H1 (cell line): ENCODE results near the gene PSD. TPM values are rescaled to one million over a fixed set of nuclear protein-coding genes. Genes with fewer than 3 reads are reported as not detected.

Experiments used
- CTCF ChIA-PET: fragments of 300-600 bp; sonication (Branson Sonifier 250); formaldehyde crosslinking; loops from one replicate; lab custom pipeline; 2021; ENCODE audit not compliant: partially characterized antibody; lab: Charles Lee
- POLR2A ChIA-PET: fragments of 300-600 bp; sonication (Branson Sonifier 250); formaldehyde crosslinking; loops from one replicate; lab custom pipeline; 2021; ENCODE audit warnings: inconsistent platforms; ENCODE audit not compliant: partially characterized antibody; lab: Charles Lee
- DNase-seq, 2 experiments: peaks; one replicate each; pipeline versions ENCODE4 v3.0.0 to v3.0.0-alpha.2; 2010 to 2022; ENCODE audit warnings: low spot score in 2 of 2, low read depth in 1 of 2, mixed read lengths in 1 of 2
- FAIRE-seq: peaks from 2 replicates; lab custom pipeline; 2011; peaks lifted over from hg19 to GRCh38; lab: Jason Lieb, UNC
- H2AFZ ChIP-seq: 2 replicates; pipeline ENCODE4 v1.8.1; 2012; ENCODE audit warnings: low read length, inconsistent platforms
- H2AK5ac ChIP-seq: 2 replicates; pipeline ENCODE4 v1.6.1; 2013; ENCODE audit warnings: low read depth, low read length
- H2BK120ac ChIP-seq: replicated peaks from 2 replicates; pipeline ENCODE3; 2013; ENCODE audit warnings: low read depth, low read length, inconsistent platforms
- H2BK12ac ChIP-seq: 2 replicates; pipeline ENCODE4 v1.6.1; 2013; ENCODE audit warnings: low read depth, low read length
- H2BK15ac ChIP-seq: 2 replicates; pipeline ENCODE4 v1.6.1; 2013; ENCODE audit warnings: low read length
- H2BK20ac ChIP-seq: 2 replicates; pipeline ENCODE4 v1.6.1; 2013; ENCODE audit warnings: low read length
- H2BK5ac ChIP-seq: 2 replicates; pipeline ENCODE4 v1.6.1; 2013; ENCODE audit warnings: low read depth, low read length
- H3K14ac ChIP-seq: 2 replicates; pipeline ENCODE4 v1.6.1; 2013; ENCODE audit warnings: inconsistent platforms; ENCODE audit not compliant: insufficient read length
- H3K18ac ChIP-seq: 2 replicates; pipeline ENCODE4 v1.6.1; 2013; ENCODE audit warnings: low read length; ENCODE audit errors: extremely low read depth
- H3K23ac ChIP-seq: 2 replicates; pipeline ENCODE4 v1.6.1; 2013; ENCODE audit warnings: inconsistent platforms; ENCODE audit not compliant: insufficient read length
- H3K23me2 ChIP-seq: 2 replicates; pipeline ENCODE4 v1.6.1; 2013; ENCODE audit warnings: low read depth, low read length
- H3K27ac ChIP-seq: 2 replicates; pipeline ENCODE4 v1.6.1; 2011; ENCODE audit warnings: low read depth, low read length, inconsistent platforms
- H3K27me3 ChIP-seq, 4 experiments: replicated peaks in 1 of 4; 1 replicate in 1 of 4; 2 replicates in 3 of 4; pipeline versions ENCODE4 v1.6.1 to v1.8.1; 2011 to 2013; ENCODE audit warnings: low read length in 3 of 4, mild to moderate bottlenecking in 3 of 4, inconsistent platforms in 2 of 4, mixed read lengths in 2 of 4, moderate library complexity in 1 of 4; ENCODE audit not compliant: control insufficient read depth in 3 of 4, insufficient read depth in 3 of 4; ENCODE audit errors: extremely low read depth in 1 of 4
- H3K36me3 ChIP-seq, 4 experiments: 2 replicates each; pipeline versions ENCODE4 v1.6.1 to v1.8.1; 2011 to 2013; ENCODE audit warnings: mild to moderate bottlenecking in 4 of 4, low read length in 3 of 4, moderate library complexity in 2 of 4, control low read depth in 1 of 4, inconsistent platforms in 1 of 4; ENCODE audit not compliant: insufficient read depth in 4 of 4, control insufficient read depth in 2 of 4
- H3K4ac ChIP-seq: replicated peaks from 2 replicates; pipeline ENCODE3; 2013; ENCODE audit warnings: low read length, low read depth, mixed read lengths, inconsistent platforms; ENCODE audit not compliant: insufficient read length
- H3K4me1 ChIP-seq, 4 experiments: replicated peaks in 1 of 4; 1 replicate in 1 of 4; 2 replicates in 3 of 4; pipeline versions ENCODE4 v1.6.1 to v1.8.1; 2011 to 2013; ENCODE audit warnings: low read length in 3 of 4, inconsistent platforms in 2 of 4, mixed read lengths in 1 of 4; ENCODE audit not compliant: insufficient read depth in 4 of 4, control insufficient read depth in 3 of 4
- H3K4me2 ChIP-seq, 2 experiments: 2 replicates each; pipeline versions ENCODE4 v1.6.1 to v1.8.1; 2011 to 2013; ENCODE audit warnings: low read depth in 2 of 2, low read length in 2 of 2, control low read depth in 1 of 2, inconsistent platforms in 1 of 2, mild to moderate bottlenecking in 1 of 2; ENCODE audit not compliant: insufficient read depth in 1 of 2
- H3K4me3 ChIP-seq, 4 experiments: fragments of 200-600, 300-600 bp in 1 of 4; sonication (generic), shearing (Covaris generic), sonication (Bioruptor Twin) in 1 of 4; 2 replicates each; pipeline versions ENCODE4 v1.5.1 to v1.8.1; 2011 to 2016; ENCODE audit warnings: low read length in 4 of 4, low read depth in 3 of 4, control low read depth in 2 of 4, inconsistent platforms in 2 of 4, mild to moderate bottlenecking in 2 of 4, mixed read lengths in 1 of 4, moderate library complexity in 1 of 4; ENCODE audit not compliant: insufficient read depth in 2 of 4; ENCODE audit errors: extremely low read depth in 1 of 4
- H3K56ac ChIP-seq: replicated peaks from 2 replicates; pipeline ENCODE3; 2013; ENCODE audit warnings: low read depth, mild to moderate bottlenecking, mixed read lengths, low read length, inconsistent platforms; ENCODE audit not compliant: insufficient read length
- H3K79me1 ChIP-seq: 2 replicates; pipeline ENCODE4 v1.6.1; 2013; ENCODE audit warnings: low read depth, low read length, control low read depth
- H3K79me2 ChIP-seq, 2 experiments: 2 replicates each; pipeline versions ENCODE4 v1.6.1 to v1.8.1; 2012 to 2013; ENCODE audit warnings: low read length in 2 of 2, mild to moderate bottlenecking in 2 of 2, inconsistent platforms in 1 of 2; ENCODE audit not compliant: insufficient read depth in 2 of 2, control insufficient read depth in 1 of 2
- H3K9ac ChIP-seq, 4 experiments: replicated peaks in 1 of 4; 1 replicate in 1 of 4; 2 replicates in 3 of 4; pipeline versions ENCODE4 v1.6.1 to v1.8.1; 2011 to 2013; ENCODE audit warnings: low read depth in 3 of 4, low read length in 3 of 4, control low read depth in 2 of 4, mild to moderate bottlenecking in 2 of 4, moderate library complexity in 2 of 4, inconsistent platforms in 1 of 4; ENCODE audit errors: extremely low read depth in 1 of 4
- H3K9me3 ChIP-seq, 2 experiments: 2 replicates each; pipeline versions ENCODE4 v1.6.1 to v1.8.1; 2012 to 2013; ENCODE audit warnings: mild to moderate bottlenecking in 2 of 2, moderate library complexity in 2 of 2, control low read depth in 1 of 2, inconsistent platforms in 1 of 2, low read depth in 1 of 2, low read length in 1 of 2, mixed read lengths in 1 of 2; ENCODE audit not compliant: insufficient read depth in 2 of 2
- H4K20me1 ChIP-seq, 2 experiments: replicated peaks in 1 of 2; 2 replicates each; pipeline versions ENCODE3 to v1.8.1; 2011 to 2013; ENCODE audit warnings: inconsistent platforms in 2 of 2, low read length in 2 of 2, mild to moderate bottlenecking in 1 of 2; ENCODE audit not compliant: insufficient read depth in 2 of 2, control insufficient read depth in 1 of 2
- H4K5ac ChIP-seq: 2 replicates; pipeline ENCODE4 v1.6.1; 2013; ENCODE audit warnings: low read length, low read depth, mixed read lengths, inconsistent platforms; ENCODE audit not compliant: insufficient read length
- H4K8ac ChIP-seq: 2 replicates; pipeline ENCODE4 v1.8.0; 2013; ENCODE audit warnings: mild to moderate bottlenecking, moderate library complexity, low read length, inconsistent platforms; ENCODE audit not compliant: insufficient read depth; ENCODE audit errors: extremely low read depth
- H4K91ac ChIP-seq: replicated peaks from 2 replicates; pipeline ENCODE3; 2013; ENCODE audit warnings: low read length, mixed read lengths, inconsistent platforms; ENCODE audit not compliant: insufficient read length
- E2F6 ChIP-seq: IDR thresholded peaks from 2 replicates; pipeline ENCODE4 v1.6.1; 2012; ENCODE audit warnings: inconsistent platforms
- WGBS, 2 experiments: shearing (Covaris generic) in 1 of 2; methylation state at CpG; one replicate each; pipeline versions ENCODE4 v1.1.6 to v1.1.7; 2013 to 2015; ENCODE audit warnings: low lambda C conversion rate in 2 of 2, mixed read lengths in 2 of 2, inconsistent platforms in 1 of 2, low coverage in 1 of 2, missing lambda C conversion rate in 1 of 2; ENCODE audit not compliant: insufficient replicate concordance in 2 of 2, insufficient coverage in 1 of 2, insufficient read length in 1 of 2; ENCODE audit errors: extremely low coverage in 1 of 2, missing lambda C conversion rate in 1 of 2; 5-methylcytosine and 5-hydroxymethylcytosine counted together
- polyA plus RNA-seq, 7 experiments: library from polyadenylated mRNA; depleted of rRNA in 3 of 7; stranded (reverse) in 5 of 7; unstranded in 2 of 7; fragments of >200 nt in 5 of 7; fragments of 200-250 nt in 2 of 7; gene quantifications; 1 replicate in 5 of 7; 2 replicates in 1 of 7; 4 replicates in 1 of 7; pipeline versions ENCODE4 v1.2.1 to v1.2.3, GENCODE V29; 2011 to 2013; ENCODE audit warnings: missing spikeins in 2 of 7, mixed read lengths in 2 of 7
- total RNA-seq: library from RNA; stranded (reverse); fragmentation: NEBNext Ultra II Directional; extraction: Animal tissue kit (Norgen Biotek cat#: 25700); gene quantifications from 2 replicates; pipeline ENCODE4 v1.2.1, GENCODE V29; 2021

The PSD gene
- total and polyA plus RNA-seq, 2 of the 8 experiments (the other 6 are each of a cell fraction or from before 2014, with no cell fraction given), result 5.4 to 6.0 TPM

GRCh38 chr10:102358712-102359382, 59.7 kb downstream of the PSD start:
- H3K18ac ChIP-seq, result no peak overlapping the region
- no peaks in the 10 kb centered on the region for H3K4me1 ChIP-seq
- no peak overlapping the region for H3K4me3 ChIP-seq
- no peak overlapping the region for H2AK5ac ChIP-seq
- H3K27me3 ChIP-seq, result no peaks in the 10 kb centered on the region
- no peak overlapping the region for H3K14ac ChIP-seq
- no peak overlapping the region for H3K9ac ChIP-seq
- no peak overlapping the region for H2BK12ac ChIP-seq
- no peak overlapping the region for H3K23ac ChIP-seq
- H3K56ac ChIP-seq, result no peak overlapping the region
- H3K23me2 ChIP-seq, result no peaks in the 10 kb centered on the region
- no peak for FAIRE-seq
- no peaks in the 10 kb centered on the region for H3K9me3 ChIP-seq
- H3K27ac ChIP-seq, result no peak overlapping the region
- H3K79me1 ChIP-seq, result no peaks in the 10 kb centered on the region; the same call in 1 of the 2 replicates
- WGBS, 2 experiments, result 86% methylated on average over 4 of the region's 4 CpGs; no CpG with 5 or more reads in 1 of the 2 experiments
- no peak overlapping the region for H3K4me2 ChIP-seq
- no peak overlapping the region for H2BK20ac ChIP-seq
- H4K5ac ChIP-seq, result no peak overlapping the region
- no peak overlapping the region for H2BK15ac ChIP-seq
- H2AFZ ChIP-seq, result no peak overlapping the region
- H2BK120ac ChIP-seq, result no peak overlapping the region
- ChIA-PET CTCF (interaction anchor here (0.6 to 23.3 kb wide), 12 partner anchors 6 to 238 kb away, joined by 3 to 862 read pairs (median 4); partner anchors contain the start of genes ELOVL3 and PITX3), POLR2A (interaction anchor here (0.6 to 1.6 kb wide), 3 partner anchors 22 to 188 kb away, joined by 3 read pairs; no protein-coding TSS in a partner anchor)
- H3K79me2 ChIP-seq, result no peaks in the 10 kb centered on the region
- H4K8ac ChIP-seq, result no peak overlapping the region
- H3K4ac ChIP-seq, result no peak overlapping the region
- TF ChIP-seq E2F6, result no peak
- TF ChIP-seq, all 59 proteins: peak for 0
- DNase-seq, result no peak
- Histone ChIP-seq H3K36me3 (peaks cover 7 to 25% (median 21%) of the 10 kb centered on the region in 4 experiments; a peak in 7 of 8 replicates), H2BK5ac (no peak overlapping the region), H4K91ac (no peak overlapping the region), H4K20me1 (peaks cover 2 to 4% of the 10 kb centered on the region in 2 experiments)
